ENCODE data around the gene TTC16.

- TF ChIP-seq CTCF (IDR thresholded peaks at IDR 0.05) (no peak), POLR2A (IDR thresholded peaks at IDR 0.05) (no peak)
Measured at GRCh38 chr9:127667906-127668305, 48.0 kb upstream of the TTC16 start.
